Measurements from ENCODE around the gene MRE11.

The MRE11 gene

DNA sequence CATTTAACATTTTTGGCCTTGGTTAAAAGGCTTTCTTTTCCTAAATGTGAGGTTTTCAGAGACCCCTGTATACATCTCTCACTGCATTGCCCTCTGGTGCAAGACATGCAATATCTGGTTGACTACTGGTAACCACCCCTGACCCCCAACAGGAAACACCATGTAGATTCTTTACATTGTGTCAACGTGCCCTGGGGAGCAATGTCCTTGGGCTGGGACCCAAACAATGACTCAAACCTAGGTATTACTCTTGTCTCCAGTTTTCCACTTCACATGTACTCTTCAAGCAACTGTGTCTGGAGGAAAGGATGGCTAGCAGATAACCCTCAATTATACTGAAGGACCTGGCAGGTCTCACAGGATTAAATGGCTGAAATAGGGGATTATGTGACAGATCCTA, 91.3 kb downstream of the MRE11 start:
- no peak for ATAC-seq
- no peak for TF ChIP-seq ZC3H10 (CRISPR knock-in tag; IDR thresholded peaks at IDR 0.05)
- no peak for TF ChIP-seq GLIS3 (CRISPR knock-in tag; IDR thresholded peaks at IDR 0.05)
- TF ChIP-seq RARB (CRISPR knock-in tag; IDR thresholded peaks at IDR 0.05) = no peak
- no peak for TF ChIP-seq ARNTL (CRISPR knock-in tag; IDR thresholded peaks at IDR 0.05; ENCODE audit: borderline replicate concordance, low read depth)

DNA sequence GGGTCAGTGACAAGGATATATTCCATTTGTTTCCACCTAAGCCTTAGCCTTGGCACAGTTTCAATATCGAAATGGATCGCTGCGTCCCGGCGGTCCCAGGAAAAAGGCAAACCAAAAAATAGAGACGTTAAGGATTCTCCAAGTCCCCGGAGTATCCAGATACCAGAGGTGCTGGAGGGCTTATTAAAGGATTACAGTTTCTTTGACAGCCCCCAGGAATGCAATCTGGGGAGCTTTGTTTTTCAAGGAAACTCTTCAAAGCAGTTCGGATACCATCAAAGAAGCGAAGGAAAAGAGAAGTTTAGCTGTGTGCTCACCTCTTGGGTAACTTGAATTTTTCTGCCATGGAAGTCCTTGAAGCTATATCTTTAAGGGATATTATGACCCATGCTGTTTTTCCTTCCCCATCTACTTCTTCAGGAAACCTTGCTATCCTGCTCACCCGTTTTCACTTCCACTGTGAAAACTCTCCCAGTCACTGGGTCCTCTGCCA, 91.8 kb downstream of the MRE11 start:
- no peak for ATAC-seq
- TF ChIP-seq, protein P1, sequence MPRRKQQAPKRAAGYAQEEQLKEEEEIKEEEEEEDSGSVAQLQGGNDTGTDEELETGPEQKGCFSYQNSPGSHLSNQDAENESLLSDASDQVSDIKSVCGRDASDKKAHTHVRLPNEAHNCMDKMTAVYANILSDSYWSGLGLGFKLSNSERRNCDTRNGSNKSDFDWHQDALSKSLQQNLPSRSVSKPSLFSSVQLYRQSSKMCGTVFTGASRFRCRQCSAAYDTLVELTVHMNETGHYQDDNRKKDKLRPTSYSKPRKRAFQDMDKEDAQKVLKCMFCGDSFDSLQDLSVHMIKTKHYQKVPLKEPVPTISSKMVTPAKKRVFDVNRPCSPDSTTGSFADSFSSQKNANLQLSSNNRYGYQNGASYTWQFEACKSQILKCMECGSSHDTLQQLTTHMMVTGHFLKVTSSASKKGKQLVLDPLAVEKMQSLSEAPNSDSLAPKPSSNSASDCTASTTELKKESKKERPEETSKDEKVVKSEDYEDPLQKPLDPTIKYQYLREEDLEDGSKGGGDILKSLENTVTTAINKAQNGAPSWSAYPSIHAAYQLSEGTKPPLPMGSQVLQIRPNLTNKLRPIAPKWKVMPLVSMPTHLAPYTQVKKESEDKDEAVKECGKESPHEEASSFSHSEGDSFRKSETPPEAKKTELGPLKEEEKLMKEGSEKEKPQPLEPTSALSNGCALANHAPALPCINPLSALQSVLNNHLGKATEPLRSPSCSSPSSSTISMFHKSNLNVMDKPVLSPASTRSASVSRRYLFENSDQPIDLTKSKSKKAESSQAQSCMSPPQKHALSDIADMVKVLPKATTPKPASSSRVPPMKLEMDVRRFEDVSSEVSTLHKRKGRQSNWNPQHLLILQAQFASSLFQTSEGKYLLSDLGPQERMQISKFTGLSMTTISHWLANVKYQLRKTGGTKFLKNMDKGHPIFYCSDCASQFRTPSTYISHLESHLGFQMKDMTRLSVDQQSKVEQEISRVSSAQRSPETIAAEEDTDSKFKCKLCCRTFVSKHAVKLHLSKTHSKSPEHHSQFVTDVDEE (CRISPR knock-in tag; IDR thresholded peaks at IDR 0.05) = no peak
- TF ChIP-seq RARB (CRISPR knock-in tag; IDR thresholded peaks at IDR 0.05) = no peak
- no peak for TF ChIP-seq ESRRG (CRISPR knock-in tag; IDR thresholded peaks at IDR 0.05)
- TF ChIP-seq OSR1 (CRISPR knock-in tag; IDR thresholded peaks at IDR 0.05) = no peak
- TF ChIP-seq TCF4 (CRISPR knock-in tag; IDR thresholded peaks at IDR 0.05; ENCODE audit: borderline replicate concordance) = no peak
- TF ChIP-seq SNAI2 (CRISPR knock-in tag; IDR thresholded peaks at IDR 0.05) = no peak
- TF ChIP-seq, protein P2, sequence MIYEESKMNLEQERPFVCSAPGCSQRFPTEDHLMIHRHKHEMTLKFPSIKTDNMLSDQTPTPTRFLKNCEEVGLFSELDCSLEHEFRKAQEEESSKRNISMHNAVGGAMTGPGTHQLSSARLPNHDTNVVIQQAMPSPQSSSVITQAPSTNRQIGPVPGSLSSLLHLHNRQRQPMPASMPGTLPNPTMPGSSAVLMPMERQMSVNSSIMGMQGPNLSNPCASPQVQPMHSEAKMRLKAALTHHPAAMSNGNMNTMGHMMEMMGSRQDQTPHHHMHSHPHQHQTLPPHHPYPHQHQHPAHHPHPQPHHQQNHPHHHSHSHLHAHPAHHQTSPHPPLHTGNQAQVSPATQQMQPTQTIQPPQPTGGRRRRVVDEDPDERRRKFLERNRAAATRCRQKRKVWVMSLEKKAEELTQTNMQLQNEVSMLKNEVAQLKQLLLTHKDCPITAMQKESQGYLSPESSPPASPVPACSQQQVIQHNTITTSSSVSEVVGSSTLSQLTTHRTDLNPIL (CRISPR knock-in tag; IDR thresholded peaks at IDR 0.05; ENCODE audit: low read depth) = no peak
- TF ChIP-seq PPARA (CRISPR knock-in tag; IDR thresholded peaks at IDR 0.05; ENCODE audit: borderline replicate concordance) = no peak
- TF ChIP-seq BACH2 (CRISPR knock-in tag; IDR thresholded peaks at IDR 0.05; ENCODE audit: borderline replicate concordance) = no peak
- TF ChIP-seq ZNF565 (CRISPR knock-in tag; conservative IDR thresholded peaks at IDR 0.05; ENCODE audit: low read depth) = no peak
- TF ChIP-seq ZNF8 (CRISPR knock-in tag; IDR thresholded peaks at IDR 0.05) = no peak
- TF ChIP-seq, protein P3, sequence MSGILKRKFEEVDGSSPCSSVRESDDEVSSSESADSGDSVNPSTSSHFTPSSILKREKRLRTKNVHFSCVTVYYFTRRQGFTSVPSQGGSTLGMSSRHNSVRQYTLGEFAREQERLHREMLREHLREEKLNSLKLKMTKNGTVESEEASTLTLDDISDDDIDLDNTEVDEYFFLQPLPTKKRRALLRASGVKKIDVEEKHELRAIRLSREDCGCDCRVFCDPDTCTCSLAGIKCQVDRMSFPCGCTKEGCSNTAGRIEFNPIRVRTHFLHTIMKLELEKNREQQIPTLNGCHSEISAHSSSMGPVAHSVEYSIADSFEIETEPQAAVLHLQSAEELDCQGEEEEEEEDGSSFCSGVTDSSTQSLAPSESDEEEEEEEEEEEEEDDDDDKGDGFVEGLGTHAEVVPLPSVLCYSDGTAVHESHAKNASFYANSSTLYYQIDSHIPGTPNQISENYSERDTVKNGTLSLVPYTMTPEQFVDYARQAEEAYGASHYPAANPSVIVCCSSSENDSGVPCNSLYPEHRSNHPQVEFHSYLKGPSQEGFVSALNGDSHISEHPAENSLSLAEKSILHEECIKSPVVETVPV (CRISPR knock-in tag; IDR thresholded peaks at IDR 0.05) = no peak
- no peak for TF ChIP-seq ARNTL (CRISPR knock-in tag; IDR thresholded peaks at IDR 0.05; ENCODE audit: borderline replicate concordance, low read depth)
- TF ChIP-seq, protein P4, sequence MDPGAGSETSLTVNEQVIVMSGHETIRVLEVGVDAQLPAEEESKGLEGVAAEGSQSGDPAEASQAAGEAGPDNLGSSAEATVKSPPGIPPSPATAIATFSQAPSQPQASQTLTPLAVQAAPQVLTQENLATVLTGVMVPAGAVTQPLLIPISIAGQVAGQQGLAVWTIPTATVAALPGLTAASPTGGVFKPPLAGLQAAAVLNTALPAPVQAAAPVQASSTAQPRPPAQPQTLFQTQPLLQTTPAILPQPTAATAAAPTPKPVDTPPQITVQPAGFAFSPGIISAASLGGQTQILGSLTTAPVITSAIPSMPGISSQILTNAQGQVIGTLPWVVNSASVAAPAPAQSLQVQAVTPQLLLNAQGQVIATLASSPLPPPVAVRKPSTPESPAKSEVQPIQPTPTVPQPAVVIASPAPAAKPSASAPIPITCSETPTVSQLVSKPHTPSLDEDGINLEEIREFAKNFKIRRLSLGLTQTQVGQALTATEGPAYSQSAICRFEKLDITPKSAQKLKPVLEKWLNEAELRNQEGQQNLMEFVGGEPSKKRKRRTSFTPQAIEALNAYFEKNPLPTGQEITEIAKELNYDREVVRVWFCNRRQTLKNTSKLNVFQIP (CRISPR knock-in tag; IDR thresholded peaks at IDR 0.05; ENCODE audit: borderline replicate concordance, low read depth) = no peak
- TF ChIP-seq GLIS3 (CRISPR knock-in tag; IDR thresholded peaks at IDR 0.05) = no peak
- TF ChIP-seq CSDC2 (CRISPR knock-in tag; IDR thresholded peaks at IDR 0.05) = no peak
- TF ChIP-seq ZFP30 (CRISPR knock-in tag; IDR thresholded peaks at IDR 0.05) = no peak
- TF ChIP-seq ZNF70 (CRISPR knock-in tag; IDR thresholded peaks at IDR 0.05) = no peak
- TF ChIP-seq ZC3H10 (CRISPR knock-in tag; IDR thresholded peaks at IDR 0.05) = no peak

DNA sequence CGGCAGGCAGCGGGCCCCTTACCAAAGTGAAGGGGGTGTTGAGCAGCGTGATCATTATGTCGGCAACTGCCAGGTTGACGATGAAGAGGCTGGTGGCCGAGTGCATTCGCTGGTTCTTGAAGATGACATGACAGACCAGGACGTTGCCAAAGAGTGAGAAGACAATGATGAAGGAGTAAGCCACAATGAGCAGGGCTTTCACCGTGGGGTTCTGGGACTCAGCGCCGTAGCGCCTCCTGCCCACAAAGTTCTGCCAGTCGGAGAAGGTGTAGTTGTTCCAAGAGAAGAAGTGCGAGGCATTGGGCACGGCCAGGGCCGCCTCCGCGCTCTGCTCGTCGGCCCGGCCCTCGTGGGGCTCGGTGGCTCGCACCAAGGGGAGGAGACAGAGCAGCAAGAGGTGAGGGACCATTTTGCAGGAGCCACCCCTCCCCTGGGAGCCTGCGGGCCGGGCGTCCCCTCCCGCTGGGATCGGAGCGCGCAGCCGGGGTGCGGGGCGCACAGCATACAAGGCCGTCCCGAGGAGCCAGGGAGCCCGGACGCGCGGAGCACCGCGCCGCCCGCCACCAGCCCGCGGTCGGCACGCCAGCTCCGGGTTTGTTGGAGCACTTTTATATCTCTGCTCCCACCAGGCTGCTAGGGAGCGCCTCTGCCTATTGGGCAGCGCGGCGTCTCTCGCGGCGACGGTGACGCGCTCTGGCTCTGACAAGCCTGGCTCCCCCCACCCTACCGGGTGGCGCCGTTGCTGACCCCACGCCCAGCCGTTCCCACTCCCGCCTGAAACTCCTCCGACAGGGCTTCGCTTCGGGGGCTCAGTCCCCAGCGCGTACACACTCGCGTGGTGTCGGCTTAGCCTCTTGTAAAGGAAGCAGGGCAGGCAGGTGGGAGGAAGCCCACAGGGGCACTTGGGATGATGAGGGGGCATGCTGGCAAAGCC, 92.5 kb downstream of the MRE11 start, which contains the start of gene GPR83:
Gene GPR83 (minus strand): TSS at position 581 of the 934 bp plus-strand sequence. CDS start 172 bp downstream, at position 409.
- TF ChIP-seq ARNTL (CRISPR knock-in tag; IDR thresholded peaks at IDR 0.05; ENCODE audit: borderline replicate concordance, low read depth) (no peak), ISL1 (CRISPR knock-in tag; IDR thresholded peaks at IDR 0.05) (no peak), ZC3H10 (CRISPR knock-in tag; IDR thresholded peaks at IDR 0.05) (no peak), BACH2 (CRISPR knock-in tag; IDR thresholded peaks at IDR 0.05; ENCODE audit: borderline replicate concordance) (no peak)
- TF ChIP-seq, protein P3 (CRISPR knock-in tag; IDR thresholded peaks at IDR 0.05) = no peak
- TF ChIP-seq, protein P1 (CRISPR knock-in tag; IDR thresholded peaks at IDR 0.05) = no peak
- peak; percentile 76 for ATAC-seq

All from SK-N-SH treated with all-trans-retinoic acid at 6 μM for 48 hours (cell line).